GM06990 (cell line): ENCODE measurements around the gene RHOBTB1.

Source experiments
- DNase-seq: peaks from one replicate; pipeline ENCODE4 v3.0.0-alpha.2; 2011; ENCODE audit not compliant: insufficient read length; ENCODE audit errors: extremely low read depth
- H3K27me3 ChIP-seq: replicated peaks from 2 replicates; pipeline ENCODE4 v1.6.0; 2011; ENCODE audit warnings: low read length; ENCODE audit not compliant: control insufficient read depth, insufficient read depth
- H3K36me3 ChIP-seq: 2 replicates; pipeline ENCODE4 v1.5.1; 2011; ENCODE audit warnings: low read length; ENCODE audit not compliant: control insufficient read depth, insufficient read depth
- H3K4me3 ChIP-seq: replicated peaks from 2 replicates; pipeline ENCODE4 v1.5.1; 2011; ENCODE audit warnings: low read depth, mild to moderate bottlenecking, control low read depth, low read length
- CTCF ChIP-seq: IDR thresholded peaks from 2 replicates; pipeline ENCODE4 v1.5.1; 2011; ENCODE audit warnings: low read length, control low read depth, mild to moderate bottlenecking, inconsistent platforms; ENCODE audit not compliant: insufficient read depth, poor library complexity, severe bottlenecking

The RHOBTB1 gene

GRCh38 chr10:60952067-60952845 lies 8.3 kb upstream of the RHOBTB1 start:
- no peak for DNase-seq
- no peaks in the 10 kb centered on the region for H3K36me3 ChIP-seq
- no peaks in the 10 kb centered on the region for H3K27me3 ChIP-seq
- TF ChIP-seq CTCF, result no peak
- no peak overlapping the region for H3K4me3 ChIP-seq

DNA sequence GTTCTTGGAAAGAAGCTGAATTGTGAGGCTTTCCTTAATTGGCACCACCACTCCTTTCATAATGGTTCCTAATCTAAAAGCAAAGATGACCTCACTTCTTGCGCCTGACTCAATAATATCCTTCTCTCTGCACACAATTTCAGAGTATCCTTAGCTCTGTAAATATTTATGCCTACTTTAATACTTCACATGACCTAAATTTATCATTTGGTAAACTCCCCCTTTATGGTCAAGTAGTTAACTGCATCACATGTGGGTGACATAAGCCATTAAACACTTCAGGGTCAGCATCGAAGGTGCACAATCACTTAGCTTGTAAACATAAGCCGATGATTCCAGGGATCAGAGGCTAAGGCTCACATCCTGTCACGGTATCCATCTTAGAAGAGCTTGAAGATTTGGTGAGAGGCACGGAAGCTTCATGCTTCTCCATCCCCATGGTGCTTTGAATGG lies 7.3 kb upstream of the RHOBTB1 start:
- no peak for TF ChIP-seq CTCF
- H3K36me3 ChIP-seq, result no peaks in the 10 kb centered on the region
- H3K4me3 ChIP-seq, result no peak overlapping the region
- H3K27me3 ChIP-seq, result no peaks in the 10 kb centered on the region
- no peak for DNase-seq

GRCh38 chr10:60950300-60950699 lies 6.3 kb upstream of the RHOBTB1 start:
- DNase-seq, result no peak
- no peaks in the 10 kb centered on the region for H3K36me3 ChIP-seq
- no peak for TF ChIP-seq CTCF
- H3K4me3 ChIP-seq, result no peak overlapping the region
- no peaks in the 10 kb centered on the region for H3K27me3 ChIP-seq

GRCh38 chr10:60948851-60949250 lies 4.9 kb upstream of the RHOBTB1 start:
- peaks cover 2% of the 10 kb centered on the region for H3K27me3 ChIP-seq
- no peaks in the 10 kb centered on the region for H3K36me3 ChIP-seq
- no peak overlapping the region for H3K4me3 ChIP-seq
- no peak for DNase-seq
- TF ChIP-seq CTCF, result no peak

- no peak for TF ChIP-seq CTCF
- no peak for DNase-seq
- H3K36me3 ChIP-seq, result no peaks in the 10 kb centered on the region
- H3K27me3 ChIP-seq, result peaks cover 5% of the 10 kb centered on the region
- no peak overlapping the region; the same call in 1 of the 2 replicates for H3K4me3 ChIP-seq
These were observed 919 bp upstream of the RHOBTB1 start for GRCh38 chr10:60944910-60945297.
